Lung (tissue), 12 donors: ENCODE results near the gene CTSA. TPM values are rescaled to one million over a fixed set of nuclear protein-coding genes. Genes with fewer than 3 reads are reported as not detected.
"Not testable (repeated sequence)": the region's sequence is repeated elsewhere in the genome, so short reads cannot be mapped to it uniquely, and the experiment has no call there.

Experiments used
- ATAC-seq: fragments of 200-7000 bp; cut with Tn5 transposase; one replicate; pipeline ENCODE4 v1.9.1; 2020; ENCODE audit warnings: moderate number of reproducible peaks; ENCODE audit not compliant: insufficient read depth, low FRiP score
- DNase-seq, 3 donors: peaks; one replicate each; pipeline ENCODE4 v3.0.0-alpha.2; 2013 to 2017
- H3K27ac ChIP-seq, 2 donors: one replicate each; pipeline ENCODE4 v1.5.1; 2013; ENCODE audit warnings: mild to moderate bottlenecking in 2 of 2, moderate library complexity in 2 of 2, control low read depth in 1 of 2, inconsistent platforms in 1 of 2, low read depth in 1 of 2, low read length in 1 of 2
- H3K27me3 ChIP-seq, 3 donors: one replicate each; pipeline ENCODE4 v1.5.1; 2013; ENCODE audit warnings: low read length in 2 of 3; ENCODE audit not compliant: control insufficient read depth in 3 of 3, insufficient read depth in 3 of 3
- H3K36me3 ChIP-seq, 4 donors: one replicate each; pipeline ENCODE4 v1.5.1; 2013; ENCODE audit warnings: low read length in 4 of 4, mild to moderate bottlenecking in 1 of 4, moderate library complexity in 1 of 4; ENCODE audit not compliant: control insufficient read depth in 4 of 4, insufficient read depth in 4 of 4
- H3K4me1 ChIP-seq, 5 donors: one replicate each; pipeline ENCODE4 v1.5.1; 2013; ENCODE audit warnings: low read length in 5 of 5, mild to moderate bottlenecking in 2 of 5, moderate library complexity in 1 of 5; ENCODE audit not compliant: control insufficient read depth in 5 of 5, insufficient read depth in 5 of 5
- H3K4me3 ChIP-seq: one replicate; pipeline ENCODE4 v1.5.1; 2013; ENCODE audit warnings: mild to moderate bottlenecking, control low read depth, moderate library complexity
- H3K9ac ChIP-seq, 2 donors: one replicate each; pipeline ENCODE4 v1.5.1; 2013; ENCODE audit warnings: low read length in 2 of 2, control low read depth in 1 of 2; ENCODE audit not compliant: insufficient read depth in 1 of 2
- H3K9me3 ChIP-seq, 4 donors: one replicate each; pipeline ENCODE4 v1.5.1; 2013; ENCODE audit warnings: low read length in 3 of 4, mild to moderate bottlenecking in 1 of 4, moderate library complexity in 1 of 4; ENCODE audit not compliant: control insufficient read depth in 4 of 4, insufficient read depth in 3 of 4
- CTCF ChIP-seq: IDR thresholded peaks from 2 replicates; pipeline ENCODE4 v1.5.1; 2012; ENCODE audit warnings: mild to moderate bottlenecking; ENCODE audit errors: control extremely low read depth, extremely low read depth
- WGBS, 2 donors: extraction: QIAGEN DNeasy Blood & Tissue Kit; methylation state at CpG; one replicate each; pipeline ENCODE4 v1.1.7; 2013; 5-methylcytosine and 5-hydroxymethylcytosine counted together
- polyA plus RNA-seq, 2 donors: library from polyadenylated mRNA; stranded (reverse); fragments of 200-250 nt; gene quantifications; one replicate each; pipeline ENCODE4 v1.2.1, GENCODE V29; 2013
- total RNA-seq, 2 donors: library from RNA; depleted of rRNA in 1 of 2; stranded (reverse); fragments of >200 nt in 1 of 2; gene quantifications; one replicate each; pipeline ENCODE4 v1.2.1, GENCODE V29; 2014 to 2021
- donor health status: control.
- donor health status: control.
- donor health status: Bipolar disorder and iron deficiency.
- donor health status: healthy.
- donor health status: DM: yes; HTN: yes; CAD: no.

The CTSA gene
- total and polyA plus RNA-seq, 4 donors = 72.2 to 247 (median 140) TPM

- no peak for TF ChIP-seq CTCF
- H3K27me3 ChIP-seq = no peaks in the 10 kb centered on the region
- 97% methylated on average over 7 of the region's 7 CpGs for WGBS, 2 donors
- H3K27ac ChIP-seq = no peak overlapping the region
- no peak for DNase-seq
- no peak overlapping the region for H3K4me3 ChIP-seq
- no peak for ATAC-seq
- no peak overlapping the region for H3K9ac ChIP-seq
- H3K9me3 ChIP-seq = no peaks in the 10 kb centered on the region
- peaks cover 0 to 2% (median 0%) of the 10 kb centered on the region in 5 donors for H3K4me1 ChIP-seq
- peaks cover 9 to 51% (median 29%) of the 10 kb centered on the region in 4 donors for H3K36me3 ChIP-seq
These were observed 6.6 kb downstream of the CTSA start for GRCh38 chr20:45897692-45898091.

DNA sequence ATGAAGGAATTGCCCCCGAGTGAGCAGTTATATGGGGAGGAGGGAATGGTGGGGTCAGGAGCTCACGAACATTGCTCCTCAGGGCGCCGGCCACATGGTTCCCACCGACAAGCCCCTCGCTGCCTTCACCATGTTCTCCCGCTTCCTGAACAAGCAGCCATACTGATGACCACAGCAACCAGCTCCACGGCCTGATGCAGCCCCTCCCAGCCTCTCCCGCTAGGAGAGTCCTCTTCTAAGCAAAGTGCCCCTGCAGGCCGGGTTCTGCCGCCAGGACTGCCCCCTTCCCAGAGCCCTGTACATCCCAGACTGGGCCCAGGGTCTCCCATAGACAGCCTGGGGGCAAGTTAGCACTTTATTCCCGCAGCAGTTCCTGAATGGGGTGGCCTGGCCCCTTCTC lies 7.2 kb downstream of the CTSA start:
- Histone ChIP-seq H3K4me1 (peaks cover 0 to 1% (median 0%) of the 10 kb centered on the region in 5 donors), H3K4me3 (no peak overlapping the region), H3K27ac (no peak overlapping the region), H3K9me3 (no peaks in the 10 kb centered on the region), H3K27me3 (no peaks in the 10 kb centered on the region), H3K9ac (no peak overlapping the region), H3K36me3 (peaks cover 9 to 46% (median 23%) of the 10 kb centered on the region in 4 donors)
- DNase-seq (no peak), ATAC-seq (no peak)
- TF ChIP-seq CTCF = no peak
- 89 to 90% methylated on average over 12 of the region's 12 CpGs for WGBS, 2 donors

- no peak for DNase-seq
- WGBS, 2 donors = 91 to 92% methylated on average over 13 of the region's 13 CpGs
These were observed 8.1 kb downstream of the CTSA start for GRCh38 chr20:45899046-45899835.

DNA sequence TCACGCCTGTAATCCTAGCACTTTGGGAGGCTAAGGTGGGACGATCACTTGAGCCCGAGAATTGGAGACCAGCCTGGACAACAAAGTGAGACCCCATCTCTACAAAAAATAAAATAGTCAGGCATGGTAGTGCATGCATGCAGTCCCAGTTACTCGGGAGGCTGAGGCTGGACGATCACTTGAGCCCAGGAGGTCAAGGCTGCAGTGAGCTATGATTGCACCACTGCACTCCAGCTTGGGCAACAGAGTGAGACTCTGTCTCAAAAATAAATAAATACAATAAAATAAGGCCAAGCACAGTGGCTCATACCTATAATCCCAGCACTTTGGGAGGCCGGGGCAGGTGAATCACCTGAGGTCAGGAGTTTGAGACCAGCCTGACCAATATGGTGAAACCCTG lies 10.2 kb downstream of the CTSA start:
- H3K27me3 ChIP-seq, H3K9me3 ChIP-seq, H3K27ac ChIP-seq, H3K9ac ChIP-seq, H3K4me3 ChIP-seq, H3K4me1 ChIP-seq, ATAC-seq, DNase-seq: not testable (repeated sequence)
- H3K36me3 ChIP-seq = peaks cover 9 to 28% (median 18%) of the 10 kb centered on the region in 4 donors
- 87 to 98% methylated on average over 6 of the region's 6 CpGs for WGBS, 2 donors

More at GRCh38 chr20:45899046-45899835, 8.1 kb downstream of the CTSA start:
- Histone ChIP-seq H3K27ac (no peak overlapping the region), H3K4me1 (peaks cover 0 to 1% (median 0%) of the 10 kb centered on the region in 5 donors), H3K27me3 (no peaks in the 10 kb centered on the region), H3K9me3 (no peaks in the 10 kb centered on the region), H3K9ac (no peak overlapping the region), H3K36me3 (peaks cover 9 to 38% (median 19%) of the 10 kb centered on the region in 4 donors), H3K4me3 (no peak overlapping the region)
- ATAC-seq = no peak
- no peak for TF ChIP-seq CTCF
